Stimulated activated CD8-positive, alpha-beta memory T cell treated with anti-CD3 and anti-CD28 coated beads, Interleukin-4, amount 100 ng/mL, for 1 hour (primary cell): ENCODE results near the gene URM1.

Experiments
- DNase-seq, 2 donors: peaks; one replicate each; pipeline ENCODE4 v3.0.0-alpha.2; 2020; ENCODE audit warnings: low read depth in 2 of 2, low spot score in 1 of 2

URM1 gene

GRCh38 chr9:128384801-128385495 is 13.8 kb downstream of the URM1 start:
- no peak for DNase-seq

GRCh38 chr9:128385496-128386460 is 14.6 kb downstream of the URM1 start:
- no peak for DNase-seq

GRCh38 chr9:128388150-128388549 is 17.0 kb downstream of the URM1 start:
- no peak for DNase-seq

- no peak for DNase-seq
Measured at GRCh38 chr9:128389395-128390149, 18.4 kb downstream of the URM1 start.

- DNase-seq: no peak
Measured at GRCh38 chr9:128390150-128390812, 19.1 kb downstream of the URM1 start.

- no peak for DNase-seq
Measured at GRCh38 chr9:128390813-128391711, 19.9 kb downstream of the URM1 start.

GRCh38 chr9:128391956-128392301 is 20.8 kb downstream of the URM1 start:
- no peak for DNase-seq

- no peak for DNase-seq
Measured at GRCh38 chr9:128392302-128393144, 21.3 kb downstream of the URM1 start.

GRCh38 chr9:128393145-128393775 is 22.1 kb downstream of the URM1 start:
- no peak for DNase-seq

GRCh38 chr9:128393970-128394369 is 22.8 kb downstream of the URM1 start:
- DNase-seq: no peak

- DNase-seq: no peak
Measured at GRCh38 chr9:128394379-128395168, 23.4 kb downstream of the URM1 start.

- no peak for DNase-seq
Measured at GRCh38 chr9:128396970-128397613, 25.9 kb downstream of the URM1 start.

GRCh38 chr9:128397831-128398230 is 26.7 kb downstream of the URM1 start:
- DNase-seq: no peak

- DNase-seq: no peak
Measured at GRCh38 chr9:128399861-128400260, 28.7 kb downstream of the URM1 start.

GRCh38 chr9:128404560-128404959 is 33.4 kb downstream of the URM1 start:
- no peak for DNase-seq

GRCh38 chr9:128405077-128405779 is 34.1 kb downstream of the URM1 start:
- DNase-seq: no peak

- DNase-seq: no peak
Measured at GRCh38 chr9:128405780-128406171, 34.6 kb downstream of the URM1 start.
